Measurements from ENCODE around the gene CATSPERD. TPM values are rescaled to one million over a fixed set of nuclear protein-coding genes. Genes with fewer than 3 reads are reported as not detected.
A peak's percentile ranks its signal among the peaks of the same experiment; 100 is the strongest.

Gene CATSPERD
- total and polyA plus RNA-seq, 9 of the 15 experiments (the other 6 are each of a cell fraction or from before 2014, with no cell fraction given): not detected

DNA sequence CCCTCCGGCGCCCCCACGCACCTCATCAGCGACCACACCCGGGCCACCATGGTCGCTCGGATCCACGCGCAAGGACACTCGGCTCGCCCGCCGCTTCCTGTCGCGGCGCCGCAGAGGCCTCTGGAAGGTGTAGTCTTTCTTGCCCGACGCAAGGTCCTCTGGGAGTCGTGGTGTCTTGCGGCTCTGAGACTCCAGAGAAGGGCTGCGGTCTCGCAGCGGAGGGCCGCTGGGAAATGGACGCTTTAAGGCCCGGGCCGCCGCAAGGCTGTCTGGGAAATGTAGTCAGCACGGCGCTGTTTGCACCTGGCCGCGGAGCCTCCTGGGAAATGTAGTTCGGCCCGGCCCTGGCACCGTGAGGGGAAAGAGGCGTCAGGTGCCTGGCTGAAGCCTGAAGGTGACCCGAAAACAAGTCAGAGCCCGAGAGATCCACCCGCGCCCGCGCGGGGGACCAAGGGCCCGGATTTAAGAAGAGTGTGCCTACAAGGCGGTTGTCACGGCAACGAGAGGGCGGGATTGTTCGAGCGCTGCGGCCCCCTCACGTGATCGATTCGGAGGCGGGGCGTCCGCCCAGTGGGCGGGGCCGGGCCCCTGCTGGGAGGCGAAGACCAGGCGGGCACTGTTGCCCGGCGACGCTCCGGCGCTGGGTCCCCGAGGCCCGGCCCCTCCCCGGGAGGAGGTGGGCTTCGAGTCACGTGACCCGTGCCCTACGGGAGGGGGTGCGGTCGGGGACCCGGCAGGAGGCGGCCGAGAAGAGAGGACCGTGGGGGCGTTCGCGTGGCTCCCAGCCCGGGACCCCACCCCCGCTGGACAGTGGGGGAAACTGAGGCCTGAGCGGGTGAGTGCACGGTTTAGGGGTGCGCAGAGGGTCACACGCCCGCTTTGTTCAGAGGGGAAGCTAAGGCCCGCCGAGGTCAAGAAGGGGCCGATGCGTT lies 39.7 kb upstream of the CATSPERD start, which contains the start of the genes HSD11B1L and MICOS13 (continued):
- TF ChIP-seq HMGN3 (IDR thresholded peaks at IDR 0.05; ENCODE audit: borderline replicate concordance, extremely low read depth, insufficient read length, low read depth, low read length) (peak; percentile 68), THRAP3 (IDR thresholded peaks at IDR 0.05; ENCODE audit: borderline replicate concordance) (no peak), BRD4 (IDR thresholded peaks at IDR 0.05) (no peak), BCL6 (CRISPR knock-in tag; IDR thresholded peaks at IDR 0.05) (peak; percentile 60; the same call in 1 of the 2 replicates), ELF1 (tag; IDR thresholded peaks at IDR 0.05) (peak; percentile 94), NR3C1 (CRISPR knock-in tag; IDR thresholded peaks at IDR 0.05) (no peak), MTA3 (IDR thresholded peaks at IDR 0.05; ENCODE audit: borderline replicate concordance) (peak; percentile 62; the same call in 1 of the 2 replicates), RAD21 (CRISPR knock-in tag; conservative IDR thresholded peaks at IDR 0.05 in 1 of 2, IDR thresholded peaks at IDR 0.05 in 1 of 2) (no peak), TAF7 (tag; IDR thresholded peaks at IDR 0.05) (no peak), FOSL1 (tag; conservative IDR thresholded peaks at IDR 0.05) (peak; percentile 54), HMG20B (CRISPR knock-in tag; IDR thresholded peaks at IDR 0.05) (no peak), MBD2 (IDR thresholded peaks at IDR 0.05; ENCODE audit: borderline replicate concordance, low read depth) (peak; percentile 94), RBM14 (IDR thresholded peaks at IDR 0.05; ENCODE audit: borderline replicate concordance, insufficient read depth, low read depth, low read length) (no peak), SMARCC2 (IDR thresholded peaks at IDR 0.05; ENCODE audit: low read depth) (no peak), HMG20A (CRISPR knock-in tag; conservative IDR thresholded peaks at IDR 0.05) (no peak)
- TF ChIP-seq, protein P1, sequence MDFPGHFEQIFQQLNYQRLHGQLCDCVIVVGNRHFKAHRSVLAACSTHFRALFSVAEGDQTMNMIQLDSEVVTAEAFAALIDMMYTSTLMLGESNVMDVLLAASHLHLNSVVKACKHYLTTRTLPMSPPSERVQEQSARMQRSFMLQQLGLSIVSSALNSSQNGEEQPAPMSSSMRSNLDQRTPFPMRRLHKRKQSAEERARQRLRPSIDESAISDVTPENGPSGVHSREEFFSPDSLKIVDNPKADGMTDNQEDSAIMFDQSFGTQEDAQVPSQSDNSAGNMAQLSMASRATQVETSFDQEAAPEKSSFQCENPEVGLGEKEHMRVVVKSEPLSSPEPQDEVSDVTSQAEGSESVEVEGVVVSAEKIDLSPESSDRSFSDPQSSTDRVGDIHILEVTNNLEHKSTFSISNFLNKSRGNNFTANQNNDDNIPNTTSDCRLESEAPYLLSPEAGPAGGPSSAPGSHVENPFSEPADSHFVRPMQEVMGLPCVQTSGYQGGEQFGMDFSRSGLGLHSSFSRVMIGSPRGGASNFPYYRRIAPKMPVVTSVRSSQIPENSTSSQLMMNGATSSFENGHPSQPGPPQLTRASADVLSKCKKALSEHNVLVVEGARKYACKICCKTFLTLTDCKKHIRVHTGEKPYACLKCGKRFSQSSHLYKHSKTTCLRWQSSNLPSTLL (IDR thresholded peaks at IDR 0.05): no peak
- TF ChIP-seq, protein P2, sequence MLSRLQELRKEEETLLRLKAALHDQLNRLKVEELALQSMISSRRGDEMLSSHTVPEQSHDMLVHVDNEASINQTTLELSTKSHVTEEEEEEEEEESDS (CRISPR knock-in tag; IDR thresholded peaks at IDR 0.05): no peak
- TF ChIP-seq, protein P3, sequence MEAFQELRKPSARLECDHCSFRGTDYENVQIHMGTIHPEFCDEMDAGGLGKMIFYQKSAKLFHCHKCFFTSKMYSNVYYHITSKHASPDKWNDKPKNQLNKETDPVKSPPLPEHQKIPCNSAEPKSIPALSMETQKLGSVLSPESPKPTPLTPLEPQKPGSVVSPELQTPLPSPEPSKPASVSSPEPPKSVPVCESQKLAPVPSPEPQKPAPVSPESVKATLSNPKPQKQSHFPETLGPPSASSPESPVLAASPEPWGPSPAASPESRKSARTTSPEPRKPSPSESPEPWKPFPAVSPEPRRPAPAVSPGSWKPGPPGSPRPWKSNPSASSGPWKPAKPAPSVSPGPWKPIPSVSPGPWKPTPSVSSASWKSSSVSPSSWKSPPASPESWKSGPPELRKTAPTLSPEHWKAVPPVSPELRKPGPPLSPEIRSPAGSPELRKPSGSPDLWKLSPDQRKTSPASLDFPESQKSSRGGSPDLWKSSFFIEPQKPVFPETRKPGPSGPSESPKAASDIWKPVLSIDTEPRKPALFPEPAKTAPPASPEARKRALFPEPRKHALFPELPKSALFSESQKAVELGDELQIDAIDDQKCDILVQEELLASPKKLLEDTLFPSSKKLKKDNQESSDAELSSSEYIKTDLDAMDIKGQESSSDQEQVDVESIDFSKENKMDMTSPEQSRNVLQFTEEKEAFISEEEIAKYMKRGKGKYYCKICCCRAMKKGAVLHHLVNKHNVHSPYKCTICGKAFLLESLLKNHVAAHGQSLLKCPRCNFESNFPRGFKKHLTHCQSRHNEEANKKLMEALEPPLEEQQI (IDR thresholded peaks at IDR 0.05): no peak
- TF ChIP-seq, protein P4, sequence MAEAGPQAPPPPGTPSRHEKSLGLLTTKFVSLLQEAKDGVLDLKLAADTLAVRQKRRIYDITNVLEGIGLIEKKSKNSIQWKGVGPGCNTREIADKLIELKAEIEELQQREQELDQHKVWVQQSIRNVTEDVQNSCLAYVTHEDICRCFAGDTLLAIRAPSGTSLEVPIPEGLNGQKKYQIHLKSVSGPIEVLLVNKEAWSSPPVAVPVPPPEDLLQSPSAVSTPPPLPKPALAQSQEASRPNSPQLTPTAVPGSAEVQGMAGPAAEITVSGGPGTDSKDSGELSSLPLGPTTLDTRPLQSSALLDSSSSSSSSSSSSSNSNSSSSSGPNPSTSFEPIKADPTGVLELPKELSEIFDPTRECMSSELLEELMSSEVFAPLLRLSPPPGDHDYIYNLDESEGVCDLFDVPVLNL (CRISPR knock-in tag; IDR thresholded peaks at IDR 0.05; ENCODE audit: low read depth): no peak
- TF ChIP-seq, protein P5, sequence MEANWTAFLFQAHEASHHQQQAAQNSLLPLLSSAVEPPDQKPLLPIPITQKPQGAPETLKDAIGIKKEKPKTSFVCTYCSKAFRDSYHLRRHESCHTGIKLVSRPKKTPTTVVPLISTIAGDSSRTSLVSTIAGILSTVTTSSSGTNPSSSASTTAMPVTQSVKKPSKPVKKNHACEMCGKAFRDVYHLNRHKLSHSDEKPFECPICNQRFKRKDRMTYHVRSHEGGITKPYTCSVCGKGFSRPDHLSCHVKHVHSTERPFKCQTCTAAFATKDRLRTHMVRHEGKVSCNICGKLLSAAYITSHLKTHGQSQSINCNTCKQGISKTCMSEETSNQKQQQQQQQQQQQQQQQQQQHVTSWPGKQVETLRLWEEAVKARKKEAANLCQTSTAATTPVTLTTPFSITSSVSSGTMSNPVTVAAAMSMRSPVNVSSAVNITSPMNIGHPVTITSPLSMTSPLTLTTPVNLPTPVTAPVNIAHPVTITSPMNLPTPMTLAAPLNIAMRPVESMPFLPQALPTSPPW (CRISPR knock-in tag; IDR thresholded peaks at IDR 0.05): peak; percentile 69

Data from K562 (cell line).